Aorta (tissue), 5 donors: ENCODE measurements around the gene TBCEL. TPM values are rescaled to one million over a fixed set of nuclear protein-coding genes. Genes with fewer than 3 reads are reported as not detected.

Experiments used
- ATAC-seq: fragments of 200-7000 bp; cut with Tn5 transposase; one replicate; pipeline ENCODE4 v1.9.1; 2022; ENCODE audit warnings: moderate library complexity; ENCODE audit not compliant: low FRiP score
- DNase-seq, 2 donors: peaks; one replicate each; pipeline ENCODE4 v3.0.0-alpha.2; 2020
- H3K27ac ChIP-seq, 2 donors: one replicate each; pipeline ENCODE4 v1.5.1; 2013; ENCODE audit warnings: low read length in 2 of 2, mild to moderate bottlenecking in 2 of 2, moderate library complexity in 2 of 2, control low read depth in 1 of 2, inconsistent platforms in 1 of 2, low read depth in 1 of 2
- H3K27me3 ChIP-seq, 2 donors: one replicate each; pipeline ENCODE4 v1.6.1; 2013; ENCODE audit warnings: control low read depth in 1 of 2, low read length in 1 of 2, mild to moderate bottlenecking in 1 of 2, moderate library complexity in 1 of 2; ENCODE audit not compliant: insufficient read depth in 2 of 2, control insufficient read depth in 1 of 2
- H3K36me3 ChIP-seq, 2 donors: one replicate each; pipeline ENCODE4 v1.6.1; 2013; ENCODE audit warnings: control low read depth in 1 of 2, low read length in 1 of 2, mild to moderate bottlenecking in 1 of 2; ENCODE audit not compliant: insufficient read depth in 2 of 2, control insufficient read depth in 1 of 2
- H3K4me1 ChIP-seq, 2 donors: one replicate each; pipeline ENCODE4 v1.6.1; 2013; ENCODE audit warnings: low read length in 2 of 2, control low read depth in 1 of 2, mild to moderate bottlenecking in 1 of 2, moderate library complexity in 1 of 2; ENCODE audit not compliant: insufficient read depth in 2 of 2, control insufficient read depth in 1 of 2
- H3K4me3 ChIP-seq, 2 donors: one replicate each; pipeline ENCODE4 v1.5.1; 2013; ENCODE audit warnings: low read length in 2 of 2, control low read depth in 1 of 2, mild to moderate bottlenecking in 1 of 2
- H3K9me3 ChIP-seq: one replicate; pipeline ENCODE4 v1.6.1; 2013; ENCODE audit warnings: mild to moderate bottlenecking, low read length; ENCODE audit not compliant: control insufficient read depth
- WGBS, 2 donors: extraction: QIAGEN DNeasy Blood & Tissue Kit; methylation state at CpG; one replicate each; pipeline ENCODE4 v1.1.7; 2013; 5-methylcytosine and 5-hydroxymethylcytosine counted together
- intact Hi-C, 2 donors: fragments of 100-400 bp; cut with DNase I; formaldehyde crosslinking; loops; one replicate each; pipeline versions ENCODE4 v1.14.2 to v1.15.0; 2022
- polyA plus RNA-seq, 2 donors: library from polyadenylated mRNA; stranded (reverse); fragments of 200-250 nt; gene quantifications; one replicate each; pipeline ENCODE4 v1.2.3, GENCODE V29; 2013
- total RNA-seq, 2 donors: library from RNA; stranded (reverse); fragmentation: NEBNext Ultra II Directional; extraction: Animal tissue kit (Norgen Biotek cat#: 25700); gene quantifications; one replicate each; pipeline ENCODE4 v1.2.1, GENCODE V29; 2021
- donor health status: healthy with polysubstance abuse.
- donor health status: Bipolar disorder and iron deficiency.
- donor health status: DM: no; HTN: no; CAD: no.
- donor health status: DM: no; HTN: no; CAD: no.
- donor health status: DM: yes; HTN: yes; CAD: no.

TBCEL gene
- total and polyA plus RNA-seq, 4 donors: 5.9 to 29.1 (median 16.6) TPM

GRCh38 chr11:121127809-121128208 is 103.9 kb downstream of the TBCEL start:
- Histone ChIP-seq H3K4me3 (no peak overlapping the region), H3K36me3 (no peaks in the 10 kb centered on the region), H3K4me1 (no peaks in the 10 kb centered on the region), H3K27me3 (no peaks in the 10 kb centered on the region), H3K27ac (no peak overlapping the region), H3K9me3 (peaks cover 1% of the 10 kb centered on the region)
- intact Hi-C loops: no loop called here
- no peak for ATAC-seq
- 97 to 98% methylated on average over 30 of the region's 30 CpGs for WGBS, 2 donors
- no peak for DNase-seq

GRCh38 chr11:121129362-121130340 is 105.7 kb downstream of the TBCEL start:
- no peak for DNase-seq
- Histone ChIP-seq H3K9me3 (no peaks in the 10 kb centered on the region), H3K27ac (no peak overlapping the region), H3K27me3 (no peaks in the 10 kb centered on the region), H3K36me3 (no peaks in the 10 kb centered on the region), H3K4me1 (no peaks in the 10 kb centered on the region), H3K4me3 (no peak overlapping the region)
- intact Hi-C loops: no loop called here
- no peak for ATAC-seq
- 95% methylated on average over 29 of the region's 29 CpGs for WGBS, 2 donors

- ATAC-seq: no peak
- H3K27ac ChIP-seq: no peak overlapping the region
- H3K9me3 ChIP-seq: no peaks in the 10 kb centered on the region
- H3K27me3 ChIP-seq: no peaks in the 10 kb centered on the region
- intact Hi-C loops: no loop called here
- H3K36me3 ChIP-seq: no peaks in the 10 kb centered on the region
- DNase-seq: no peak
- no peaks in the 10 kb centered on the region for H3K4me1 ChIP-seq
- 83 to 89% methylated on average over 6 of the region's 6 CpGs for WGBS, 2 donors
- no peak overlapping the region for H3K4me3 ChIP-seq
Measured at GRCh38 chr11:121131656-121132055, 107.8 kb downstream of the TBCEL start.

GRCh38 chr11:121132211-121132976 is 108.5 kb downstream of the TBCEL start:
- WGBS, 2 donors: 79 to 86% methylated on average over 13 of the region's 13 CpGs

GRCh38 chr11:121134741-121135312 is 110.9 kb downstream of the TBCEL start:
- Histone ChIP-seq H3K36me3 (no peaks in the 10 kb centered on the region), H3K27ac (no peak overlapping the region), H3K27me3 (no peaks in the 10 kb centered on the region), H3K4me3 (no peak overlapping the region), H3K9me3 (no peaks in the 10 kb centered on the region), H3K4me1 (no peaks in the 10 kb centered on the region)
- WGBS, 2 donors: 71 to 75% methylated on average over 10 of the region's 10 CpGs
- intact Hi-C loops: no loop called here
- ATAC-seq (no peak), DNase-seq (no peak)

More at GRCh38 chr11:121132211-121132976, 108.5 kb downstream of the TBCEL start:
- no peaks in the 10 kb centered on the region for H3K27me3 ChIP-seq
- H3K4me3 ChIP-seq: no peak overlapping the region
- intact Hi-C loops: no loop called here
- ATAC-seq: no peak
- no peak overlapping the region for H3K27ac ChIP-seq
- H3K9me3 ChIP-seq: no peaks in the 10 kb centered on the region
- no peak for DNase-seq
- H3K4me1 ChIP-seq: no peaks in the 10 kb centered on the region
- no peaks in the 10 kb centered on the region for H3K36me3 ChIP-seq

- H3K27ac ChIP-seq: no peak overlapping the region
- H3K4me1 ChIP-seq: no peaks in the 10 kb centered on the region
- 87 to 91% methylated on average over 11 of the region's 11 CpGs for WGBS, 2 donors
- H3K36me3 ChIP-seq: no peaks in the 10 kb centered on the region
- no peak overlapping the region for H3K4me3 ChIP-seq
- H3K27me3 ChIP-seq: no peaks in the 10 kb centered on the region
- H3K9me3 ChIP-seq: no peaks in the 10 kb centered on the region
- ATAC-seq (no peak), DNase-seq (no peak)
- intact Hi-C loops: no loop called here
Measured at GRCh38 chr11:121137005-121137404, 113.1 kb downstream of the TBCEL start.

- WGBS, 2 donors: 88 to 91% methylated on average over 5 of the region's 5 CpGs
- intact Hi-C loops: no loop called here
Measured at GRCh38 chr11:121138259-121138658, 114.4 kb downstream of the TBCEL start.

GRCh38 chr11:121140369-121140768 is 116.5 kb downstream of the TBCEL start:
- WGBS, 2 donors: 74 to 80% methylated on average over 8 of the region's 8 CpGs
- Histone ChIP-seq H3K36me3 (no peaks in the 10 kb centered on the region), H3K27me3 (no peaks in the 10 kb centered on the region), H3K9me3 (no peaks in the 10 kb centered on the region), H3K4me3 (no peak overlapping the region), H3K27ac (no peak overlapping the region), H3K4me1 (no peaks in the 10 kb centered on the region)
- no peak for DNase-seq
- intact Hi-C loops: no loop called here
- ATAC-seq: no peak

More at GRCh38 chr11:121138259-121138658, 114.4 kb downstream of the TBCEL start:
- Histone ChIP-seq H3K4me1 (no peaks in the 10 kb centered on the region), H3K4me3 (no peak overlapping the region), H3K9me3 (no peaks in the 10 kb centered on the region), H3K27me3 (no peaks in the 10 kb centered on the region), H3K27ac (no peak overlapping the region), H3K36me3 (no peaks in the 10 kb centered on the region)
- DNase-seq: no peak
- no peak for ATAC-seq
